K562 (cell line): ENCODE data around the gene LIN9. TPM values are rescaled to one million over a fixed set of nuclear protein-coding genes. Genes with fewer than 3 reads are reported as not detected.

ENCODE experiments used
- EWSR1 ChIP-seq: fragments of 450-650 bp; IDR thresholded peaks from 2 replicates; pipeline ENCODE4 v1.6.1; 2018; ENCODE audit warnings: borderline replicate concordance, mild to moderate bottlenecking, low read depth, moderate library complexity; ENCODE audit not compliant: partially characterized antibody
- HNRNPLL ChIP-seq: fragments of 200-400 bp; formaldehyde crosslinking; IDR thresholded peaks from 2 replicates; pipeline ENCODE4 v1.6.1; 2017; ENCODE audit warnings: low read length, low read depth, mild to moderate bottlenecking; ENCODE audit not compliant: poor library complexity, severe bottlenecking
- MEIS2 ChIP-seq: fragments of 450-650 bp; IDR thresholded peaks from 2 replicates; pipeline ENCODE4 v1.6.1; 2014; ENCODE audit warnings: mild to moderate bottlenecking; ENCODE audit not compliant: partially characterized antibody
- NFIX ChIP-seq: fragments of 250-450 bp; sonication (Bioruptor Pico); IDR thresholded peaks from 2 replicates; pipeline ENCODE4 v1.4.0; 2020; ENCODE audit warnings: low read depth, mild to moderate bottlenecking, moderate library complexity
- SAFB2 ChIP-seq: fragments of 200-400 bp; formaldehyde crosslinking; IDR thresholded peaks from 2 replicates; pipeline ENCODE4 v1.6.1; 2018; ENCODE audit warnings: borderline replicate concordance, low read length, low read depth, moderate library complexity; ENCODE audit not compliant: severe bottlenecking
- SRSF9 ChIP-seq: fragments of 200-400 bp; formaldehyde crosslinking; IDR thresholded peaks from 2 replicates; pipeline ENCODE4 v1.6.1; 2017; ENCODE audit warnings: low read depth, low read length, borderline replicate concordance
- TFAP4 ChIP-seq: sonication (generic); formaldehyde crosslinking; IDR thresholded peaks from 2 replicates; pipeline ENCODE4 v1.8.0; 2022; ENCODE audit warnings: missing genetic modification reagents, mild to moderate bottlenecking, moderate library complexity, borderline replicate concordance
- TGIF2 ChIP-seq: sonication (generic); formaldehyde crosslinking; IDR thresholded peaks from 2 replicates; pipeline ENCODE4 v1.8.1; 2022; ENCODE audit warnings: mild to moderate bottlenecking, missing genetic modification reagents, moderate library complexity
- XRCC5 ChIP-seq: fragments of 200-400 bp; formaldehyde crosslinking; IDR thresholded peaks from 2 replicates; pipeline ENCODE4 v1.6.1; 2017; ENCODE audit warnings: low read depth, mild to moderate bottlenecking, low read length
- ZBTB1 ChIP-seq: sonication (generic); formaldehyde crosslinking; IDR thresholded peaks from 2 replicates; pipeline ENCODE4 v1.8.1; 2023; ENCODE audit warnings: missing genetic modification reagents, low read depth, mild to moderate bottlenecking, borderline replicate concordance
- ZBTB9 ChIP-seq: fragments of 450-650 bp; formaldehyde crosslinking; IDR thresholded peaks from 2 replicates; pipeline ENCODE4 v1.4.0; 2020; ENCODE audit warnings: mild to moderate bottlenecking, moderate library complexity
- ZNF197 ChIP-seq: fragments of 200-800 bp; sonication (Bioruptor generic); IDR thresholded peaks from 2 replicates; pipeline ENCODE4 v1.6.1; 2016; ENCODE audit warnings: low read depth, missing genetic modification characterization, missing compliant biosample characterization
- ZNF311 ChIP-seq: fragments of 250-450 bp; sonication (Bioruptor Pico); IDR thresholded peaks from 2 replicates; pipeline ENCODE4 v1.4.0; 2020; ENCODE audit warnings: mild to moderate bottlenecking, moderate library complexity
- ZNF584 ChIP-seq: fragments of 200-800 bp; sonication (Bioruptor generic); IDR thresholded peaks from 2 replicates; pipeline ENCODE4 v1.6.1; 2016; ENCODE audit warnings: low read depth, mild to moderate bottlenecking, missing genetic modification characterization, missing compliant biosample characterization
- polyA plus RNA-seq, 8 experiments: library from polyadenylated mRNA; depleted of rRNA in 4 of 8; stranded (reverse) in 5 of 8; unstranded in 3 of 8; fragments of >200 nt; fragmentation: Nextera tagmentation in 2 of 8; fragmentation: Illumina TruSeq in 1 of 8; extraction: Ambion mirVana in 2 of 8; extraction: Trizol in 1 of 8; gene quantifications; 2 replicates each; pipeline versions ENCODE4 v1.2.1 to v1.2.3, GENCODE V29; 2011 to 2014; ENCODE audit warnings: inconsistent platforms in 1 of 8, missing spikeins in 1 of 8
- total RNA-seq, 7 experiments: library from RNA; depleted of rRNA in 6 of 7; stranded (reverse); fragments of >200 nt in 6 of 7; fragmentation: Illumina TruSeq in 2 of 7; extraction: Trizol in 2 of 7; gene quantifications; 2 replicates each; pipeline versions ENCODE4 v1.2.1 to v1.2.3, GENCODE V29; 2011 to 2021; ENCODE audit warnings: low replicate concordance in 1 of 7
- TF ChIP-seq, protein P1 (sequence below): sonication (generic); formaldehyde crosslinking; IDR thresholded peaks from 2 replicates; pipeline ENCODE4 v1.8.1; 2023; ENCODE audit warnings: mild to moderate bottlenecking, missing genetic modification reagents
- TF ChIP-seq, protein P2 (sequence below): sonication (generic); formaldehyde crosslinking; IDR thresholded peaks from 2 replicates; pipeline ENCODE4 v1.8.0; 2023; ENCODE audit warnings: mild to moderate bottlenecking, missing genetic modification reagents

LIN9 gene
- total and polyA plus RNA-seq, 9 of the 15 experiments (the other 6 are each of a cell fraction or from before 2014, with no cell fraction given) = 18.8 to 33.0 (median 25.5) TPM

DNA sequence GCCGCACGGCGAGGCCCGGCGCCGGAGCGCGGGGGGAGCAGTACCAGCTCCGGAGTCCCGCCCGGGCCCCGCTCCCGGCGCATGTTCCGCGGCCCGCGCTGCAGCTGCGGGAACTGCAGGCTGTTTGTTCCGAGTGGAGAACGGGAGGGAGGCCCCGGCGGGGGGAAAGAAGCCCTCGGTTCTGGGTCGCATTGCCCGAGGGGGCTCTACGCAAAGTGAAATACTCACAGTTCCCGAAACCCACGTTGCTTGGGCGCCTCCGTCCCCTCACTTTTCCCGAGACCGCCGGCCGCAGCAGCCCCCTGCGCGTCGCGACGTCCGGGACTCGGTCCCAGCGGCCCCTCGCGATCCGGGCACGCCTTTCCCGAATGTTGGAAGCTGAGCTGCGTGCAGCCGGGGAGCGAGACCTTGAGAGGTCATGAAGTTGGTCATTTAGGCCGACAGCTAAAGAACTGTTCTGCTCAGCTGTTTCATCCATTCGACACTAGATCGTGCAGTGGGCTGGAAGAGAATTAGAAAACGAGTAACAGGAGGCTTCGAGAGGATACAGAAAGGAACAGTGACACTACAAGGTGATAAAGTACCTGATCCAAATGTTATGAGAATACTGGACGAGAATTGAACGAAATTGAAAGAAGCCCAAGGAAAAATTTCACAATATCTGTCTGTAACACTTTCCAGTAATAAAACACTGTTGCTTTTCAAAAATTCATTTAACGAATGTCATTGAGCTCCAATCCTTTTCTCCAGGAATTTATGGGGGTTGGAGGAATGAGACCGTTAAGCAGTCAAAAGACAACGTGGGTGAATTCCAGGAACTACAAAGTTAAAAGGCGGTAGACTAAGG, 657 bp upstream of the LIN9 start (continued):
- TF ChIP-seq SRSF9 = no peak
- TF ChIP-seq HNRNPLL = peak; percentile 94
- no peak for TF ChIP-seq XRCC5
- TF ChIP-seq, protein P1, sequence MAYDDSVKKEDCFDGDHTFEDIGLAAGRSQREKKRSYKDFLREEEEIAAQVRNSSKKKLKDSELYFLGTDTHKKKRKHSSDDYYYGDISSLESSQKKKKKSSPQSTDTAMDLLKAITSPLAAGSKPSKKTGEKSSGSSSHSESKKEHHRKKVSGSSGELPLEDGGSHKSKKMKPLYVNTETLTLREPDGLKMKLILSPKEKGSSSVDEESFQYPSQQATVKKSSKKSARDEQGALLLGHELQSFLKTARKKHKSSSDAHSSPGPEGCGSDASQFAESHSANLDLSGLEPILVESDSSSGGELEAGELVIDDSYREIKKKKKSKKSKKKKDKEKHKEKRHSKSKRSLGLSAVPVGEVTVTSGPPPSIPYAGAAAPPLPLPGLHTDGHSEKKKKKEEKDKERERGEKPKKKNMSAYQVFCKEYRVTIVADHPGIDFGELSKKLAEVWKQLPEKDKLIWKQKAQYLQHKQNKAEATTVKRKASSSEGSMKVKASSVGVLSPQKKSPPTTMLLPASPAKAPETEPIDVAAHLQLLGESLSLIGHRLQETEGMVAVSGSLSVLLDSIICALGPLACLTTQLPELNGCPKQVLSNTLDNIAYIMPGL (CRISPR knock-in tag) = no peak
- TF ChIP-seq NFIX (CRISPR knock-in tag) = no peak
- 0 out of 2 replicates have a peak, but pooled peaks have one; percentile 66 for TF ChIP-seq ZNF584 (CRISPR knock-in tag)
- TF ChIP-seq TGIF2 = peak; percentile 37; the same call in 1 of the 2 replicates
- TF ChIP-seq SAFB2 = no peak
- TF ChIP-seq, protein P2, sequence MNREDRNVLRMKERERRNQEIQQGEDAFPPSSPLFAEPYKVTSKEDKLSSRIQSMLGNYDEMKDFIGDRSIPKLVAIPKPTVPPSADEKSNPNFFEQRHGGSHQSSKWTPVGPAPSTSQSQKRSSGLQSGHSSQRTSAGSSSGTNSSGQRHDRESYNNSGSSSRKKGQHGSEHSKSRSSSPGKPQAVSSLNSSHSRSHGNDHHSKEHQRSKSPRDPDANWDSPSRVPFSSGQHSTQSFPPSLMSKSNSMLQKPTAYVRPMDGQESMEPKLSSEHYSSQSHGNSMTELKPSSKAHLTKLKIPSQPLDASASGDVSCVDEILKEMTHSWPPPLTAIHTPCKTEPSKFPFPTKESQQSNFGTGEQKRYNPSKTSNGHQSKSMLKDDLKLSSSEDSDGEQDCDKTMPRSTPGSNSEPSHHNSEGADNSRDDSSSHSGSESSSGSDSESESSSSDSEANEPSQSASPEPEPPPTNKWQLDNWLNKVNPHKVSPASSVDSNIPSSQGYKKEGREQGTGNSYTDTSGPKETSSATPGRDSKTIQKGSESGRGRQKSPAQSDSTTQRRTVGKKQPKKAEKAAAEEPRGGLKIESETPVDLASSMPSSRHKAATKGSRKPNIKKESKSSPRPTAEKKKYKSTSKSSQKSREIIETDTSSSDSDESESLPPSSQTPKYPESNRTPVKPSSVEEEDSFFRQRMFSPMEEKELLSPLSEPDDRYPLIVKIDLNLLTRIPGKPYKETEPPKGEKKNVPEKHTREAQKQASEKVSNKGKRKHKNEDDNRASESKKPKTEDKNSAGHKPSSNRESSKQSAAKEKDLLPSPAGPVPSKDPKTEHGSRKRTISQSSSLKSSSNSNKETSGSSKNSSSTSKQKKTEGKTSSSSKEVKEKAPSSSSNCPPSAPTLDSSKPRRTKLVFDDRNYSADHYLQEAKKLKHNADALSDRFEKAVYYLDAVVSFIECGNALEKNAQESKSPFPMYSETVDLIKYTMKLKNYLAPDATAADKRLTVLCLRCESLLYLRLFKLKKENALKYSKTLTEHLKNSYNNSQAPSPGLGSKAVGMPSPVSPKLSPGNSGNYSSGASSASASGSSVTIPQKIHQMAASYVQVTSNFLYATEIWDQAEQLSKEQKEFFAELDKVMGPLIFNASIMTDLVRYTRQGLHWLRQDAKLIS = no peak
- peak; percentile 76; the same call in 1 of the 2 replicates for TF ChIP-seq ZNF197 (CRISPR knock-in tag)
- no peak; the same call in 1 of the 2 replicates for TF ChIP-seq ZBTB1 (CRISPR knock-in tag)
- TF ChIP-seq MEIS2 = no peak
- TF ChIP-seq TFAP4 (CRISPR knock-in tag) = peak; percentile 82
- TF ChIP-seq ZBTB9 = 0 out of 2 replicates have a peak, but pooled peaks have one; percentile 30
- no peak for TF ChIP-seq ZNF311
- TF ChIP-seq EWSR1 = no peak
